HCEC 1CT (cell line): ENCODE measurements around the gene PTPRN2.
"Not testable (repeated sequence)": the region's sequence is repeated elsewhere in the genome, so short reads cannot be mapped to it uniquely, and the experiment has no call there.

Experiments
- DNase-seq: peaks from one replicate; pipeline ENCODE4 v3.0.0-alpha.2; 2017

The PTPRN2 gene

DNA sequence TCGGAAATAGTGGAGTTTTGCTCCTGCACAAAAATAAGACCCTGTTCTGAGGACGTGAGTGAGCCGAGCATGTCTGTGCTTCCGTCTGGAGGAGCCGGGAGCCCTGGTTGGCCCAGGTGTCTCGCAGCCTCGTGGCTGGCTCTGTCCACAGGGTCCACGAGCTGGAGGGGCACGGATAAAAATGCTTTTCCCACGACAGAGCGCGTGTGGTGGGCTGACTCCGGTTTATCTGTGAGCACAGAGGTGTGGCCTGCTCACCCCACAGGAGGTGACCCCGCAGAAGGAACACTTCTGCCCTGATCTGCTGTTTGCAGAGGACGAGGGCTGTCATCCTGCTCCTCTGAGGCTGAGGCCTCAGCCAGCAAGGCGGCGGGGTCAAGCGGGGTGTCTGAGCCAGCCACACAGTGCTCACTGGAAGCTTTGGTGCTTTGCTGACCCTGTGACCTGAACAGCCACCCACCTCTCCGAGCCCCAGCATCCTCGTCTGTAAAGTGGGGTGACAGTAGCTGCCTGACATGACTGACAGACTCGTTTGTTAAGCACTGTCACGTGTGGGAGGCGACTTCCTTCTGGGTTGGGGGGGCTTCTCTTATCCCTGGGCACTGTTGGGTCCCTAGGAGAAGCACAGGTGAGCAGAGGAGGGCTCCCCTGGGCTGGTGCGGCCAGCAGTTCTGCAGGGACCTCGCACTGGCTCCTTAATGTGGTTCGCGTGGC lies 1088.3 kb downstream of the PTPRN2 start:
- no peak for DNase-seq

DNA sequence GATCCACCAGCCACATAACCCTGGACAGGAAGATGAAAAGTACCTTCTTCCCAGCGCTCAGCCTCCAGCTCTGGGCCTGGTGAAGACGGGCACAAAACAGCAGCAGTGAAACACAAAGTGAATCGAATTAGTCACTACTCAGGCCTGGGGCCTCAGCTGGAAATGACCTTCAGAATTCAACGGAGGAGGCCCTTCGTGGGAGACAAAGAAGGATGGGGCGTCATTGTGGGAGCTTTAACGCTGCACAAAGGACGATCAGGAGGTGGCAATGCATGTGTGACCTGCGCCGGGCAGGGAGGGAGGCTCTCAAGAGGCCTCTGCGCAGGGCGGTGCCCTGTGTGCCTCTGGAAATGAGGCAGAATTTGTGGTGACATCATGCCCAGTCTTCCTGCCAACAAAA lies 1089.0 kb downstream of the PTPRN2 start:
- no peak for DNase-seq

DNA sequence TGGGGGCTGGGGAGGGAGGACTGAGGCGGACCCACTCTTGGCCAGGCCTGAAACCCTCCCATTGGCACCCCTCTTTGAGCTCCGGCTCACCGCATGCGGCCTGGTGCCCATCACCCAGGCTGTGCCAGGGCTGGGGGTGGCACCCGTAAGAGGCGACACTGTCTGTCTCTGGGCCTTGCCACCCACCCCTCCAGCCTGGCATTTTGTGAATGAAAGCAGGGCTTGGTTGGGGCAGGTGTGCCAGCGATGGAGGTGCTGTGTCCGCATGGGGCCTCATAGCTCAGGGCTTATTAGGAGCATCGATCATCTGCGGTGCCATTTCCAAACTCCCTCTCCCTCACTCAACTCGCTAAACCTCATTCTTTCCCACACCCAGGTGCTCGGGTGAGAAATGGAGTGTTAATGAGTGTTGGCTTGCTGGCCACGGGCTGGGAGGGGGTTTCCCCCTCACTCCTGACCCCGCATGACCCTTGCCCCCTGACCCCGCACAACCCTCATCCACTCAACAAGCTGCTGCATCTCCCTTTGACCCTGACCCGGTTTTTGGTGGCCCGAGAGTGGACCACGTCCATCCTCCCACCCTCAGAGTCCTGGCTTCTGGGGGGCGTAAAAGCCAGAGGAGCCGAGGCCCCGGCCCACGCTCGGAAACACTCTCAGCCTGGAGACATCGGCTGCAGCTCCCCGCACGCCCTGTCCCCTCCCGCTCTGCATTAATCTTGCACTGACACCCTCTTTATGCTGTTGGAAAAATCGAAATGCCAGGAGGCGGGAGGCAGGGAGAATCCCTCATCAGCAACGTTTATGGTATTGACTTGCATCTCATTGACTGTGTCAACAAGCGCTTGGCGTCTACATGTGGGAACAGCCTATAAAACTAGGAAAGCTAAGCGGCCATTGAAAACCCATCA lies 1089.6 kb downstream of the PTPRN2 start:
- no peak for DNase-seq

DNA sequence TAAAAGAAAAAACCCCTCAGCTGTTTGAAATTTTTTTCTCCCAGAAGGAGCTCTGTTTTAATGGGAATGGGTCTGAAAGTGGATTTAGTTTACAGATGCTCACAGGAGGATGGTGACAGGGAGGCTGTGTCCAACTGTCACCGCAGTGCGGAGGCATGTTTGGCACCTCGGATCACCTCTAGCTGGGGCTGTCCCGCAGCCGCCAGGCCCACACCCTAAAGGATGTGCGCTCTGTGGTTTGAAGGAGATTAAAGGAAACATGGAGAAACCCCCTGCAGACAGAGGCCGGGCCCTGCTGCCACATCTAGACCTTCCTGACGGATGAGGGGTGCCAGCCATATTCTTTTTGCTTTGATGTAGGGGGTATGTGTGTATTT lies 1090.3 kb downstream of the PTPRN2 start:
- DNase-seq, result no peak

DNA sequence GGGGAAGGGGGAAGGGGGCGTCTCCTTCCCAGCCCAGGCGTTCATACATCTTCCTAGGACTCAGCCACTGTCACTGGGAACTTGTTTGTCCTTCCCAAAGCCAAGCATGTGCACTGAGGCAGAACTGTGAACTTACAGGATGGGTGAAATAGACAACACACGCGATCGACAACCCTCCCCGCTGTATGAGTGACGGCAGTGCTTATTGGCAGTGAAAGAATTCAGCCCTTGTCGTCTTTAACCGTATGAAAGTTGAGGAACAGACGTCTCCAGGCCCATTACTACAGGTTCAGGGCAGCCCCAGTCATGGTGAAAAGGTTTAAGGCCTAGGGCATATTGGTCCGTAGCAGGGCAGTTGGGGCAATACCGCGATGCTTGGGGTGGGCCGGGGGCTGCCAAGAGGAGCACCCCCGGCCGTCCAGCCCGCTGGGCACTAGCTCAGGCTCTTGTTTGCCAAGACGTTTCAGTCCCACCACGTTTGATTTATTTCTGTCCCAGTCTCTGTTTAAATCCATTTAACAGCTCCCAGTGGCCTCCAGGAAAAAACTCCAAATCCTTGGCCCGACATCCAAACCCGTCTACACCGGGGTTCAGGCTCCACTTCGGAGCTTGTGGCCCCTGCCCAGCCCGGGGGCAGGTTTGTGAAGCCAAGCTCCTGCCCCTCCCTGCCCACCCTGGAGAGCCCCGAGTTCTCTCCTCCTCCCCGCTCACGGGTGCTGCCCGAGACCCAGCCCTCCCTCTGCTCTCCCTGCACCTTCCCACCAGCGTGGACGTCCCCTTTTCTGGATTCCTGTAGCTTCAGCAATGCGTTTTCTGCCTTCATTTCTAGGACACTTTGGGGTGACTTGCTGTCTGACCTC lies 1091.0 kb downstream of the PTPRN2 start:
- DNase-seq, result no peak

DNA sequence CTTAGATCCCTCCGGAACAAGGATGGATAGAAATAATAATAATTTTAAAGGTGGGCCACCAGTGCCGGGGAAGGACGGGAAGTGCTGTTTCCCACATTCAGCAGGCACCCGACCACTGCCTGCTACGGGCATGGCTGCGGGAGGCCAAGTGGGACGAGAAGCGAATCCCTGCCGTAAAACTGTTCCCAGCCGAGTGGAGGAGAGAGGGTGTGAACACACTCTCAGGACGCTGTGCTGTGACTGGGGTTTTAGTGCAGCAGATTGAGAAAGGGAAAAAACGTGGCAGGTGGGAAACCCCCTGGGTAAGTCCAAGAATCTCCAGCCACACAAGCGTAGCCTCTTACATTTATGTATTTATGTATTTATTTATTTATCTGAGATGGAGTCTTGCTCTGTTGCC lies 1092.0 kb downstream of the PTPRN2 start:
- DNase-seq, result no peak

DNA sequence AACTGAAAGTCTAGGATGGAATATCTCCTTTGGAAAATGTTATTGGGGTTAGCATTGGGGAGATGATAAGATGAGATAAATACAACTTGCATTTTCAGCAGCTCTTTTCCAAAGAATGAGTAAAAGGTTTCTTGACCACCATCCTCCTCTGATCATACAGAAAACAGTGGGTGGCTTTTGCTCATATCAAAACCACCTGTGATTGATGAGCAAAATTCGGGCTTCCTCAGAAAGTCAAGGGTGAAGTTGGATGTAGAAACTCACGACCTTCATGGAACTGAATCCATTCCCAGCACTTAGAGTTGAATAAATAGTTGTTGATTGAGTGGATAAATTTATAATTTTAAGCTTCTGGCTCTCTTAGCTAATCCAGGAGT lies 1092.5 kb downstream of the PTPRN2 start:
- DNase-seq, result no peak

DNA sequence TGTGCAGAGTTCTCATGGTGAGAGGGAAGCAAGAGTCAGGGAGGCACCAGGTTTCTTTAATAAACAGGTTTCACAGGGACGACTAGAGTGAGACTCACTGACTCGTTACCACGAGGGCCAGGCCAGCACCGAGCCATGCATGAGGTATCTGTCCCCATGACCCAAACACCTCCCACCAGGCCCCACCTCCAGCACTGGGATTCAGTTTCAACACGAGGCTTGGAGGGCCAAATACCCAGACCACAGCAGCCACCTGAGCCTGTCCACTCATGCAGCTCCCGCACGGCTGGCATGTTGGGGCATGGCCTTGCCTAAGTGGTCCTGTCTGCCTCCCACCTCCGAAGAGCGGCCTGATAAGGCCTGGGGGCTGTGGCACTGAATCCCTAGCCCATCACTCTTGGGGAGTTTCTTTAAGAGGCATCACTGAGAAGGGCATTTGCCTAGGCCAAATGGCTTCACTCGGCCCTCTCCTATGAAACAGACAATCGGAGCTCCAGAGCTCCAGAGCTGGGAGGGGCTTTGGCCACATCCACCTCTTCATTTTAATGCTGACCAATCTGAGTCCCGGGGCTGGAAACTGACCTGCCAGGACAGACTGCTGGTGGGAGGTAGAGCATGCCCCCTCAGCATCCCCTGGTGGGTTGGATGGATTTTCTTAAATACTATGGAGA lies 1093.0 kb downstream of the PTPRN2 start:
- DNase-seq, result no peak

DNA sequence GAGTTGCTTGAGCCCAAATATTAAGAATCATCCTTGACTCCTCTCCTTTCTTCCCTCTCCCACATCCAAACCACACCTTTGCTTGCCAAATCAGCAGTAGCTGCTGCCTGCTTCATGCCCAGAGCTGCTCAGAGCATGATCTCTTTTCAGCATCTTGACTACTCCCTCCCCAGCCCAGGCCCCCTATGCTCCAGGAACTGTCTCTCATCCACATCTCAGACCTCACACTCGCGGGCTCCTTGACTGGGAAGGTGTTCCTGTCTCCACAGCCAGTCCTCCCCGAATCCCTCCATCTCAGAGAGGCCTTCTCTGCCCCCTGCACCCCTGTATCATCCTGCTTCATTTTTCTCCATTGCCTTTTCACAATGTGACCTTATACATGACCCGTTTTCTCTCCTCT lies 1093.8 kb downstream of the PTPRN2 start:
- DNase-seq, result no peak

DNA sequence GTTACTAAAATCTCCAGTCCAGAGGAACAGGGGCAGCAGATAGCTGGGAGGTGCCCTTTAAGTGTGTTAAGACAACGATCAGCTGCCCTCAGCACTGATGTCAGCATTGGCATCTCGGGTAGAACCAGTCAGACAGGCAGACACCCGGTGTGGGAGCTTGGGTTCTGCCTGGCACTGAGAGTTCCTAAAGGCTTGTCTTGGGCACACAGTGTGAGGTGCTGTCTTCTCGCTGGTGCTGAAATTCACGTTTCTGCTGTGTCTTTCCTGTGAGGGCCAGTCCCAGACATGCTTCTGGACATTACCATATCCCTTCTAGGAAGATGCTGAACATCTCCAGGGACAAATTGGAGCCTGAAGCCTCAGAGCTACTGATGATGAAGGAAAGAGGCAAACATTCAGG lies 1094.6 kb downstream of the PTPRN2 start:
- DNase-seq, result no peak

DNA sequence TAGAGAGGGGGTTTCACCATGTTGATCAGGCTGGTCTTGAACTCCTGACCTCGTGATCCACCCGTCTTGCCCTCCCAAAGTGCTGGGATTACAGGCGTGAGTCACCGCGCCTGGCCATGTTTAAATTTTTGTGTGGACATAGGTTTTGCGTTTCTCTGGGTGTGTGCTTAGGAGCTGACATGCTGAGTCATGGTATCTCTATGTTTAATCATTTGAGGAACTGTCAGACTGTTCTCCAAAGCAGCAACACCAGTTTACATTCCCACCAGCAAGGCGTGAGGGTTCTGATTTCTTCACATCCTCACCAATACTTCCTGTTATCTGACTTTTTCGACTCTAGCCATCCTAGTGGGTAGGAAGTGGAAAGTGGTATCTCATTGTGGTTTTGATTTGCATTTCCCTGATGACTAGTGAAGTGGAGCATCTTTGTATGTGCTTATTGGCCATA lies 1097.1 kb downstream of the PTPRN2 start:
- DNase-seq, result peak; percentile 84

DNA sequence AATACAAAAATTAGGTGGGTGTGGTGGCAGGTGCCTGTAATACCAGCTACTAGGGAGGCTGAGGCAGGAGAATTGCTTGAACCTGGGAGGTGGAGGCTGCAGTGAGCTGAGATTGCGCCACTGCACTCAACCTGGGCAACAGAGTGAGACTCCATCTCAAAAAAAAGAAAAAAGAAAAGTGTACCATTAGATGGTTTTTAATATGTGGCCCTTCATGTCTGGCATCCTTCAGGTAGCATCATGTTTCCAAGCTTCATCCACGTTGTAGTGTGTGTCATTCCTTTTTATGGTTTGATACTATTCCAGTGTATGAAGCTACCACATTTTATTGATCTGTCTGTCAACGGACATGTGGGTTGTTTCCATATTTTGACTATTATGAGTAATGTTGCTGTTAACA lies 1097.8 kb downstream of the PTPRN2 start:
- not testable (repeated sequence) for DNase-seq
